Neural progenitor cell (in vitro differentiated cells): ENCODE results near the gene MARK4. TPM values are rescaled to one million over a fixed set of nuclear protein-coding genes. Genes with fewer than 3 reads are reported as not detected.

Experiments
- DNase-seq: peaks from one replicate; pipeline ENCODE4 v3.0.0-alpha.2; 2016; ENCODE audit warnings: low spot score
- H2AFZ ChIP-seq: fragments of 200-600 bp; sonication (generic); replicated peaks from 2 replicates; pipeline ENCODE4 v1.6.1; 2016; ENCODE audit warnings: antibody characterized with exemption
- H3F3A ChIP-seq: fragments of 200-600 bp; sonication (generic); 2 replicates; pipeline ENCODE4 v1.6.1; 2016; ENCODE audit warnings: antibody characterized with exemption, low read depth
- H3K27ac ChIP-seq: fragments of 200-600 bp; sonication (generic); 2 replicates; pipeline ENCODE4 v1.5.1; 2016; ENCODE audit warnings: mild to moderate bottlenecking
- H3K27me3 ChIP-seq: fragments of 200-600 bp; sonication (generic); 2 replicates; pipeline ENCODE4 v1.6.1; 2016; ENCODE audit warnings: mild to moderate bottlenecking, moderate library complexity
- H3K36me3 ChIP-seq: fragments of 200-600 bp; sonication (generic); 2 replicates; pipeline ENCODE4 v1.5.1; 2016
- H3K4me1 ChIP-seq: fragments of 200-600 bp; sonication (generic); 2 replicates; pipeline ENCODE4 v1.6.1; 2016; ENCODE audit warnings: mixed run types
- H3K4me2 ChIP-seq: fragments of 200-600 bp; sonication (generic); 2 replicates; pipeline ENCODE4 v1.6.1; 2016
- H3K4me3 ChIP-seq: fragments of 200-600 bp; sonication (generic); 2 replicates; pipeline ENCODE4 v1.5.1; 2016
- H3K79me2 ChIP-seq: fragments of 200-600 bp; sonication (generic); 2 replicates; pipeline ENCODE4 v1.6.1; 2016; ENCODE audit warnings: low read depth
- H3K9ac ChIP-seq: fragments of 200-600 bp; sonication (generic); 2 replicates; pipeline ENCODE4 v1.6.1; 2016
- H3K9me3 ChIP-seq: fragments of 200-600 bp; sonication (generic); 2 replicates; pipeline ENCODE4 v1.5.1; 2016; ENCODE audit warnings: low read depth
- H4K20me1 ChIP-seq: fragments of 200-600 bp; sonication (generic); 2 replicates; pipeline ENCODE4 v1.6.1; 2016; ENCODE audit warnings: low read depth
- H3K27ac Mint-ChIP-seq: 3 replicates; pipeline ENCODE4 v1.8.0; 2021; ENCODE audit warnings: mixed read lengths
- H3K27me3 Mint-ChIP-seq: 2 replicates; pipeline ENCODE4 v1.8.0; 2022; ENCODE audit warnings: low read depth, mild to moderate bottlenecking, inconsistent platforms, moderate library complexity, mixed read lengths; ENCODE audit not compliant: insufficient read depth
- H3K36me3 Mint-ChIP-seq: 3 replicates; pipeline ENCODE4 v1.8.0; 2021; ENCODE audit warnings: mixed read lengths
- H3K4me1 Mint-ChIP-seq: 3 replicates; pipeline ENCODE4 v1.8.0; 2021; ENCODE audit warnings: mixed read lengths
- H3K4me3 Mint-ChIP-seq: 3 replicates; pipeline ENCODE4 v1.8.0; 2021; ENCODE audit warnings: mild to moderate bottlenecking, moderate library complexity, mixed read lengths
- H3K9me3 Mint-ChIP-seq: 3 replicates; pipeline ENCODE4 v1.8.0; 2020; ENCODE audit warnings: mixed read lengths
- EZH2 ChIP-seq: fragments of 200-600 bp; sonication (generic); IDR thresholded peaks from 2 replicates; pipeline ENCODE4 v1.6.1; 2017; ENCODE audit warnings: antibody characterized with exemption, mild to moderate bottlenecking, moderate library complexity
- EZH2phosphoT487 ChIP-seq: fragments of 200-600 bp; sonication (generic); IDR thresholded peaks from 2 replicates; pipeline ENCODE4 v1.6.1; 2017; ENCODE audit warnings: antibody characterized with exemption
- total RNA-seq: library from RNA; depleted of rRNA; stranded (reverse); fragments of >200 nt; gene quantifications from 2 replicates; pipeline ENCODE4 v1.2.3, GENCODE V29; 2015; ENCODE audit warnings: low replicate concordance
- TF ChIP-seq, protein P1 (sequence below): fragments of 200-600 bp; sonication (generic); IDR thresholded peaks from 2 replicates; pipeline ENCODE4 v1.5.1; 2017; ENCODE audit warnings: antibody characterized with exemption, mild to moderate bottlenecking

Gene MARK4
- total RNA-seq, 1 donor from 2014 or later, result 22.8 TPM

GRCh38 chr19:45299719-45300118 is 48.6 kb downstream of the MARK4 start:
- H3K4me2 ChIP-seq, result no peak overlapping the region
- no peaks in the 10 kb centered on the region for H3K27me3 ChIP-seq
- H2AFZ ChIP-seq, result no peak overlapping the region
- Mint-ChIP-seq H3K36me3 (peaks cover 22% of the 10 kb centered on the region), H3K27ac (no peak overlapping the region), H3K4me1 (peaks cover 2% of the 10 kb centered on the region), H3K27me3 (peaks cover 4% of the 10 kb centered on the region), H3K9me3 (no peaks in the 10 kb centered on the region), H3K4me3 (no peak overlapping the region)
- H3K4me3 ChIP-seq, result no peak overlapping the region
- no peak overlapping the region for H3K27ac ChIP-seq
- no peak overlapping the region for H3K9ac ChIP-seq
- H3K4me1 ChIP-seq, result no peaks in the 10 kb centered on the region
- H3K79me2 ChIP-seq, result no peaks in the 10 kb centered on the region
- no peak for TF ChIP-seq EZH2phosphoT487
- TF ChIP-seq, protein P1, sequence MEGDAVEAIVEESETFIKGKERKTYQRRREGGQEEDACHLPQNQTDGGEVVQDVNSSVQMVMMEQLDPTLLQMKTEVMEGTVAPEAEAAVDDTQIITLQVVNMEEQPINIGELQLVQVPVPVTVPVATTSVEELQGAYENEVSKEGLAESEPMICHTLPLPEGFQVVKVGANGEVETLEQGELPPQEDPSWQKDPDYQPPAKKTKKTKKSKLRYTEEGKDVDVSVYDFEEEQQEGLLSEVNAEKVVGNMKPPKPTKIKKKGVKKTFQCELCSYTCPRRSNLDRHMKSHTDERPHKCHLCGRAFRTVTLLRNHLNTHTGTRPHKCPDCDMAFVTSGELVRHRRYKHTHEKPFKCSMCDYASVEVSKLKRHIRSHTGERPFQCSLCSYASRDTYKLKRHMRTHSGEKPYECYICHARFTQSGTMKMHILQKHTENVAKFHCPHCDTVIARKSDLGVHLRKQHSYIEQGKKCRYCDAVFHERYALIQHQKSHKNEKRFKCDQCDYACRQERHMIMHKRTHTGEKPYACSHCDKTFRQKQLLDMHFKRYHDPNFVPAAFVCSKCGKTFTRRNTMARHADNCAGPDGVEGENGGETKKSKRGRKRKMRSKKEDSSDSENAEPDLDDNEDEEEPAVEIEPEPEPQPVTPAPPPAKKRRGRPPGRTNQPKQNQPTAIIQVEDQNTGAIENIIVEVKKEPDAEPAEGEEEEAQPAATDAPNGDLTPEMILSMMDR, result no peak
- TF ChIP-seq EZH2, result no peak
- no peaks in the 10 kb centered on the region for H4K20me1 ChIP-seq
- peaks cover 4% of the 10 kb centered on the region for H3K36me3 ChIP-seq
- no peak for DNase-seq
- no peaks in the 10 kb centered on the region for H3K9me3 ChIP-seq
- no peaks in the 10 kb centered on the region for H3F3A ChIP-seq

DNA sequence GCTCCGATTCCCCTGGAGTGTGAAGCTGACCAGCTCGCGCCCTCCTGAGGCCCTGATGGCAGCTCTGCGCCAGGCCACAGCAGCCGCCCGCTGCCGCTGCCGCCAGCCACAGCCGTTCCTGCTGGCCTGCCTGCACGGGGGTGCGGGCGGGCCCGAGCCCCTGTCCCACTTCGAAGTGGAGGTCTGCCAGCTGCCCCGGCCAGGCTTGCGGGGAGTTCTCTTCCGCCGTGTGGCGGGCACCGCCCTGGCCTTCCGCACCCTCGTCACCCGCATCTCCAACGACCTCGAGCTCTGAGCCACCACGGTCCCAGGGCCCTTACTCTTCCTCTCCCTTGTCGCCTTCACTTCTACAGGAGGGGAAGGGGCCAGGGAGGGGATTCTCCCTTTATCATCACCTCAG is 51.3 kb downstream of the MARK4 start:
- Histone ChIP-seq H3K4me2 (no peak overlapping the region), H3K79me2 (no peaks in the 10 kb centered on the region), H3F3A (peaks cover 13% of the 10 kb centered on the region), H3K4me1 (no peaks in the 10 kb centered on the region), H3K9ac (no peak overlapping the region), H3K27me3 (no peaks in the 10 kb centered on the region), H3K9me3 (no peaks in the 10 kb centered on the region), H4K20me1 (no peaks in the 10 kb centered on the region), H3K4me3 (no peak overlapping the region), H2AFZ (no peak overlapping the region), H3K36me3 (no peaks in the 10 kb centered on the region), H3K27ac (no peak overlapping the region)
- TF ChIP-seq, protein P1, result no peak
- no peak for TF ChIP-seq EZH2
- TF ChIP-seq EZH2phosphoT487, result no peak
- Mint-ChIP-seq H3K27ac (no peak overlapping the region), H3K36me3 (peaks cover 14% of the 10 kb centered on the region), H3K9me3 (no peaks in the 10 kb centered on the region), H3K4me1 (peaks cover 7% of the 10 kb centered on the region), H3K27me3 (peaks cover 15% of the 10 kb centered on the region), H3K4me3 (no peak overlapping the region)
- DNase-seq, result no peak

DNA sequence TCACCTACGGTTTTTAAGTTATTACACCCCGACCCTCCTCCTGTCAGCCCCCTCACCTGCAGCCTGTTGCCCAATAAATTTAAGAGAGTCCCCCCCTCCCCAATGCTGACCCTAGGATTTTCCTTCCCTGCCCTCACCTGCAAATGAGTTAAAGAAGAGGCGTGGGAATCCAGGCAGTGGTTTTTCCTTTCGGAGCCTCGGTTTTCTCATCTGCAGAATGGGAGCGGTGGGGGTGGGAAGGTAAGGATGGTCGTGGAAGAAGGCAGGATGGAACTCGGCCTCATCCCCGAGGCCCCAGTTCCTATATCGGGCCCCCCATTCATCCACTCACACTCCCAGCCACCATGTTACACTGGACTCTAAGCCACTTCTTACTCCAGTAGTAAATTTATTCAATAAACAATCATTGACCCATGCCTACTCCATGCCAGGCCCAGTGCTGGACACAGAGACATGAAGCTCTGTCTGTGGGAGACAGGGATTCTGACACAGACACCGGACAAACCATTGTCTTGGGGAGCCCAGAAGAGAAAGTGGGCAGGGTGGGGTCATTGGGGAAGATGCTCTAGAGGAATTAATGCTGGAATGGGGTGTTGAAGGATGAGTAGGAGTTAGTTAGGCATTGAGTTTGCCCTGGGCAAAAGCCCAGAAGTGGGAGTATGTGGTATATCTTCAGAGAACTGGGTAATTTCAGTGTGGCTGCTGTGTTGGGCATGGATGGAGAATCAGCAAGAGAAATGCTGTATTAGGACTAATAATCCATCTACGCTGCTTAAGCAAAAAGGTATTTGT is 52.4 kb downstream of the MARK4 start:
- peaks cover 12% of the 10 kb centered on the region for H3K27me3 Mint-ChIP-seq
- no peaks in the 10 kb centered on the region for H3K9me3 ChIP-seq
- H3K27ac Mint-ChIP-seq, result no peak overlapping the region
- no peak overlapping the region for H3K27ac ChIP-seq
- peaks cover 15% of the 10 kb centered on the region for H3F3A ChIP-seq
- TF ChIP-seq EZH2phosphoT487, result no peak
- TF ChIP-seq EZH2, result no peak
- TF ChIP-seq, protein P1, result no peak
- no peak overlapping the region for H3K9ac ChIP-seq
- H4K20me1 ChIP-seq, result no peaks in the 10 kb centered on the region
- no peaks in the 10 kb centered on the region for H3K79me2 ChIP-seq
- H3K27me3 ChIP-seq, result no peaks in the 10 kb centered on the region
- H3K4me2 ChIP-seq, result no peak overlapping the region
- H3K4me1 Mint-ChIP-seq, result peaks cover 5% of the 10 kb centered on the region
- H3K4me3 ChIP-seq, result no peak overlapping the region
- no peak for DNase-seq
- no peaks in the 10 kb centered on the region for H3K36me3 ChIP-seq
- no peaks in the 10 kb centered on the region for H3K4me1 ChIP-seq
- no peaks in the 10 kb centered on the region for H3K9me3 Mint-ChIP-seq
- peaks cover 11% of the 10 kb centered on the region for H3K36me3 Mint-ChIP-seq
- H3K4me3 Mint-ChIP-seq, result no peak overlapping the region
- no peak overlapping the region for H2AFZ ChIP-seq
